WTC11 (cell line): ENCODE measurements around the gene NPAS3. TPM values are rescaled to one million over a fixed set of nuclear protein-coding genes. Genes with fewer than 3 reads are reported as not detected.

ENCODE experiments used
- ATAC-seq: fragments of 200-7000 bp; cut with Tn5 transposase; 2 replicates; pipeline ENCODE4 v1.10.0; 2021; ENCODE audit warnings: mild to moderate bottlenecking, moderate library complexity
- CTCF ChIA-PET: fragments of 300-600 bp; sonication (Branson Sonifier 250); formaldehyde crosslinking; loops from one replicate; lab custom pipeline; 2021; ENCODE audit warnings: antibody characterized with exemption; lab: Charles Lee
- POLR2A ChIA-PET: fragments of 350-600 bp; sonication (Branson Sonifier 250); formaldehyde crosslinking; loops from one replicate; lab custom pipeline; 2021; ENCODE audit warnings: antibody characterized with exemption; lab: Charles Lee
- DNase-seq: peaks from one replicate; pipeline ENCODE4 v3.0.0; 2021; ENCODE audit warnings: low spot score
- H3K27ac Mint-ChIP-seq: 2 replicates; pipeline ENCODE4 v1.8.0; 2021; ENCODE audit warnings: mixed read lengths
- H3K27me3 Mint-ChIP-seq: 2 replicates; pipeline ENCODE4 v1.8.0; 2021; ENCODE audit warnings: low read depth, mild to moderate bottlenecking, moderate library complexity, mixed read lengths
- H3K36me3 Mint-ChIP-seq: 2 replicates; pipeline ENCODE4 v1.8.0; 2021; ENCODE audit warnings: mixed read lengths
- H3K4me1 Mint-ChIP-seq: 2 replicates; pipeline ENCODE4 v1.8.0; 2022; ENCODE audit warnings: mixed read lengths
- H3K4me3 Mint-ChIP-seq: 2 replicates; pipeline ENCODE4 v1.8.0; 2021; ENCODE audit warnings: mild to moderate bottlenecking, moderate library complexity, mixed read lengths
- H3K9me3 Mint-ChIP-seq: 2 replicates; pipeline ENCODE4 v1.8.0; 2021; ENCODE audit warnings: mixed read lengths
- ARID4B ChIP-seq: sonication (generic); formaldehyde crosslinking; IDR thresholded peaks from 2 replicates; pipeline ENCODE4 v1.8.0; 2023; ENCODE audit warnings: missing genetic modification reagents, mild to moderate bottlenecking, borderline replicate concordance
- CREM ChIP-seq: sonication (generic); formaldehyde crosslinking; IDR thresholded peaks from 2 replicates; pipeline ENCODE4 v1.8.1; 2022; ENCODE audit warnings: mild to moderate bottlenecking, missing genetic modification reagents, moderate library complexity
- ELF4 ChIP-seq: sonication (generic); formaldehyde crosslinking; IDR thresholded peaks from 2 replicates; pipeline ENCODE4 v1.8.1; 2022; ENCODE audit warnings: low read depth, mild to moderate bottlenecking, moderate library complexity, missing genetic modification reagents
- ESRRA ChIP-seq: sonication (generic); formaldehyde crosslinking; IDR thresholded peaks from 2 replicates; pipeline ENCODE4 v1.8.1; 2022; ENCODE audit warnings: mild to moderate bottlenecking, missing genetic modification reagents, borderline replicate concordance
- FOXK1 ChIP-seq: sonication (generic); formaldehyde crosslinking; IDR thresholded peaks from 2 replicates; pipeline ENCODE4 v1.8.0; 2022; ENCODE audit warnings: mild to moderate bottlenecking, moderate library complexity, missing genetic modification reagents
- FOXP4 ChIP-seq: sonication (generic); formaldehyde crosslinking; IDR thresholded peaks from 2 replicates; pipeline ENCODE4 v1.8.0; 2022; ENCODE audit warnings: mild to moderate bottlenecking, missing genetic modification reagents
- GTF2I ChIP-seq: fragments of 250-450 bp; sonication (Bioruptor Pico); conservative IDR thresholded peaks from 2 replicates; pipeline ENCODE4 v1.4.0; 2021; ENCODE audit warnings: mild to moderate bottlenecking
- KAT7 ChIP-seq: sonication (generic); formaldehyde crosslinking; IDR thresholded peaks from 2 replicates; pipeline ENCODE4 v1.8.1; 2023; ENCODE audit warnings: missing genetic modification reagents, mild to moderate bottlenecking, borderline replicate concordance
- MLX ChIP-seq: sonication (generic); formaldehyde crosslinking; IDR thresholded peaks from 2 replicates; pipeline ENCODE4 v1.8.1; 2023; ENCODE audit warnings: mild to moderate bottlenecking, missing genetic modification reagents, moderate library complexity
- NFYB ChIP-seq: sonication (generic); formaldehyde crosslinking; conservative IDR thresholded peaks from 2 replicates; pipeline ENCODE4 v1.8.0; 2022; ENCODE audit warnings: low read depth, missing genetic modification reagents
- NR3C1 ChIP-seq: sonication (generic); formaldehyde crosslinking; conservative IDR thresholded peaks from 2 replicates; pipeline ENCODE4 v1.8.1; 2023; ENCODE audit warnings: low read depth, mild to moderate bottlenecking, missing genetic modification reagents
- SMAD3 ChIP-seq: sonication (generic); formaldehyde crosslinking; IDR thresholded peaks from 2 replicates; pipeline ENCODE4 v1.8.0; 2022; ENCODE audit warnings: missing genetic modification reagents, mild to moderate bottlenecking, borderline replicate concordance
- TEAD1 ChIP-seq: sonication (generic); formaldehyde crosslinking; IDR thresholded peaks from 2 replicates; pipeline ENCODE4 v1.8.0; 2022; ENCODE audit warnings: mild to moderate bottlenecking, missing genetic modification reagents
- USF1 ChIP-seq: sonication (generic); formaldehyde crosslinking; IDR thresholded peaks from 2 replicates; pipeline ENCODE4 v1.8.0; 2022; ENCODE audit warnings: mild to moderate bottlenecking, missing genetic modification reagents
- ZBTB21 ChIP-seq: sonication (generic); formaldehyde crosslinking; IDR thresholded peaks from 2 replicates; pipeline ENCODE4 v1.8.1; 2023; ENCODE audit warnings: mild to moderate bottlenecking, missing genetic modification reagents, borderline replicate concordance
- ZNF425 ChIP-seq: fragments of 250-450 bp; sonication (Bioruptor Pico); conservative IDR thresholded peaks from 2 replicates; pipeline ENCODE4 v1.9.0; 2021; ENCODE audit warnings: mild to moderate bottlenecking
- ZNF532 ChIP-seq: fragments of 250-450 bp; sonication (Bioruptor Pico); IDR thresholded peaks from 2 replicates; pipeline ENCODE4 v1.9.0; 2021; ENCODE audit warnings: mild to moderate bottlenecking, borderline replicate concordance
- ZSCAN18 ChIP-seq: fragments of 250-450 bp; sonication (Bioruptor Pico); IDR thresholded peaks from 2 replicates; pipeline ENCODE4 v2.1.2; 2022; ENCODE audit warnings: mild to moderate bottlenecking, moderate library complexity
- total RNA-seq: library from RNA; stranded (reverse); gene quantifications from 3 replicates; pipeline ENCODE4 v1.2.3, GENCODE V29; 2021

NPAS3 gene
- total RNA-seq, 1 experiment from 2014 or later = 3.2 TPM

- Mint-ChIP-seq H3K9me3 (no peaks in the 10 kb centered on the region), H3K4me1 (peaks cover 4% of the 10 kb centered on the region), H3K27me3 (no peaks in the 10 kb centered on the region), H3K4me3 (no peak overlapping the region), H3K27ac (no peak overlapping the region), H3K36me3 (no peaks in the 10 kb centered on the region)
- DNase-seq (no peak), ATAC-seq (no peak)
- TF ChIP-seq KAT7 (CRISPR knock-in tag) (no peak), ZNF425 (no peak), FOXK1 (CRISPR knock-in tag) (no peak), MLX (CRISPR knock-in tag) (no peak), TEAD1 (no peak), ESRRA (no peak)
- POLR2A ChIA-PET = no interaction called here
- CTCF ChIA-PET = no interaction called here
These were observed 873.0 kb downstream of the NPAS3 start for GRCh38 chr14:33811721-33812120.

GRCh38 chr14:33812181-33812580 is 873.5 kb downstream of the NPAS3 start:
- ChIA-PET POLR2A (no interaction called here), CTCF (interaction anchor here (0.8 to 1.0 kb wide), 2 partner anchors 19 to 37 kb away, joined by 3 to 4 read pairs; no protein-coding TSS in a partner anchor)
- H3K9me3 Mint-ChIP-seq = no peaks in the 10 kb centered on the region
- no peaks in the 10 kb centered on the region for H3K27me3 Mint-ChIP-seq
- H3K4me1 Mint-ChIP-seq = peaks cover 4% of the 10 kb centered on the region
- no peaks in the 10 kb centered on the region for H3K36me3 Mint-ChIP-seq
- no peak overlapping the region for H3K27ac Mint-ChIP-seq
- no peak for DNase-seq
- no peak overlapping the region for H3K4me3 Mint-ChIP-seq
- no peak for ATAC-seq
- TF ChIP-seq ZNF532 (CRISPR knock-in tag) = no peak
- no peak for TF ChIP-seq USF1
- TF ChIP-seq NFYB (CRISPR knock-in tag) = no peak
- TF ChIP-seq ELF4 = no peak
- no peak for TF ChIP-seq ZBTB21
- TF ChIP-seq CREM (CRISPR knock-in tag) = no peak
- TF ChIP-seq FOXP4 = no peak
- no peak for TF ChIP-seq ARID4B (CRISPR knock-in tag)
- TF ChIP-seq SMAD3 (CRISPR knock-in tag) = no peak
- no peak for TF ChIP-seq NR3C1
- TF ChIP-seq GTF2I = no peak
- TF ChIP-seq ZSCAN18 = no peak
